Thyroid gland (tissue), 4 donors: ENCODE data around the gene ZBTB40. TPM values are rescaled to one million over a fixed set of nuclear protein-coding genes. Genes with fewer than 3 reads are reported as not detected.

Experiments
- DNase-seq, 2 donors: peaks; one replicate each; pipeline ENCODE4 v3.0.0-alpha.2; 2019
- H3K27ac ChIP-seq, 3 donors: fragments of 200-600 bp; sonication (generic); 1 replicate in 2 of 3; 2 replicates in 1 of 3; pipeline ENCODE4 v1.5.1; 2016 to 2019; ENCODE audit warnings: mild to moderate bottlenecking in 1 of 3, moderate library complexity in 1 of 3
- H3K27me3 ChIP-seq: fragments of 200-600 bp; sonication (generic); one replicate; pipeline ENCODE4 v1.5.1; 2019
- H3K36me3 ChIP-seq, 2 donors: fragments of 200-600 bp; sonication (generic); one replicate each; pipeline ENCODE4 v1.5.1; 2016 to 2019
- H3K4me1 ChIP-seq, 2 donors: fragments of 200-600 bp; sonication (generic); one replicate each; pipeline ENCODE4 v1.5.1; 2017 to 2019
- H3K4me3 ChIP-seq, 3 donors: fragments of 200-600 bp; sonication (generic); replicated peaks in 1 of 3; 1 replicate in 2 of 3; 2 replicates in 1 of 3; pipeline ENCODE4 v1.5.1; 2016; ENCODE audit warnings: mild to moderate bottlenecking in 1 of 3
- H3K9me3 ChIP-seq: fragments of 200-600 bp; sonication (generic); one replicate; pipeline ENCODE4 v1.5.1; 2017
- CTCF ChIP-seq, 6 experiments: fragments of 200-600 bp in 3 of 6; fragments of 450-650 bp in 3 of 6; sonication (generic) in 3 of 6; IDR thresholded peaks; one replicate each; pipeline ENCODE4 v1.5.1; 2016 to 2019; ENCODE audit warnings: antibody characterized with exemption in 6 of 6, mild to moderate bottlenecking in 2 of 6, inconsistent platforms in 1 of 6, moderate library complexity in 1 of 6
- POLR2A ChIP-seq, 2 donors: fragments of 450-650 bp; IDR thresholded peaks; one replicate each; pipeline ENCODE4 v1.6.1; 2017; ENCODE audit warnings: antibody characterized with exemption in 2 of 2, mild to moderate bottlenecking in 2 of 2, moderate library complexity in 1 of 2
- WGBS, 2 donors: methylation state at CpG; one replicate each; pipeline ENCODE4 v1.1.5; 2017; 5-methylcytosine and 5-hydroxymethylcytosine counted together
- intact Hi-C: fragments of 100-400 bp; cut with DNase I; formaldehyde crosslinking; loops from one replicate; pipeline ENCODE4 v1.15.1; 2023
- total RNA-seq, 4 donors: library from RNA; depleted of rRNA; stranded (reverse); fragments of >200 nt; gene quantifications; one replicate each; pipeline ENCODE4 v1.2.3, GENCODE V29; 2016

The ZBTB40 gene
- total RNA-seq, 4 donors from 2014 or later: 18.7 to 30.1 (median 23.8) TPM

- DNase-seq: no peak
- TF ChIP-seq POLR2A (IDR thresholded peaks at IDR 0.05) (no peak), CTCF (IDR thresholded peaks at IDR 0.05) (no peak)
- no peaks in the 10 kb centered on the region for H3K4me1 ChIP-seq
- H3K27ac ChIP-seq: no peak overlapping the region
- no peaks in the 10 kb centered on the region for H3K36me3 ChIP-seq
- H3K4me3 ChIP-seq: no peak overlapping the region
- H3K27me3 ChIP-seq: no peaks in the 10 kb centered on the region
- H3K9me3 ChIP-seq: no peaks in the 10 kb centered on the region
- intact Hi-C loops: no loop called here
- WGBS, 2 donors: 36 to 52% methylated on average over 6 to 7 of the region's 7 CpGs
Measured at GRCh38 chr1:22579541-22580155, 128.0 kb downstream of the ZBTB40 start.

Other genes starting within 250 kb of the ZBTB40 start
- gene EPHA8, start 111.6 kb downstream of the ZBTB40 start, total RNA-seq: not detected
- gene C1QA, start 184.8 kb downstream of the ZBTB40 start, total RNA-seq: 100 to 1,000 TPM in 1 of 4 donors, 10 to 100 TPM in 3; 38.9 to 120 (median 65.3) TPM
- 100 to 1,000 TPM in 1 of 4 donors, 10 to 100 TPM in 3; 36.0 to 111 (median 69.5) TPM for gene C1QC, start 191.8 kb downstream of the ZBTB40 start, total RNA-seq
- 100 to 1,000 TPM in 3 of 4 donors, 10 to 100 TPM in 1; 83.4 to 258 (median 146) TPM for gene C1QB, start 201.4 kb downstream of the ZBTB40 start, total RNA-seq